Smooth muscle cell (in vitro differentiated cells): ENCODE data around the gene PLAC9. TPM values are rescaled to one million over a fixed set of nuclear protein-coding genes. Genes with fewer than 3 reads are reported as not detected.

Experiments used
- DNase-seq: peaks from one replicate; lab custom pipeline; 2025; ENCODE audit not compliant: unreplicated experiment; lab: John Stamatoyannopoulos, UW
- H2AFZ ChIP-seq: fragments of 200-600 bp; sonication (generic); 2 replicates; pipeline ENCODE4 v1.6.0; 2016; ENCODE audit warnings: antibody characterized with exemption, low read depth, mild to moderate bottlenecking
- H3F3A ChIP-seq: fragments of 200-600 bp; sonication (generic); 2 replicates; pipeline ENCODE4 v1.6.0; 2017; ENCODE audit warnings: antibody characterized with exemption, low read depth
- H3K27ac ChIP-seq: fragments of 200-600 bp; sonication (generic); 2 replicates; pipeline ENCODE4 v1.5.1; 2016; ENCODE audit warnings: low read depth, mild to moderate bottlenecking
- H3K27me3 ChIP-seq: fragments of 200-600 bp; sonication (generic); 2 replicates; pipeline ENCODE4 v1.6.1; 2016; ENCODE audit warnings: low read depth, mild to moderate bottlenecking
- H3K36me3 ChIP-seq: fragments of 200-600 bp; sonication (generic); 2 replicates; pipeline ENCODE4 v1.5.1; 2016; ENCODE audit warnings: low read depth
- H3K4me1 ChIP-seq: fragments of 200-600 bp; sonication (generic); 2 replicates; pipeline ENCODE4 v1.5.1; 2016; ENCODE audit warnings: low read depth
- H3K4me2 ChIP-seq: fragments of 200-600 bp; sonication (generic); 2 replicates; pipeline ENCODE4 v1.6.0; 2016; ENCODE audit warnings: mild to moderate bottlenecking
- H3K4me3 ChIP-seq: fragments of 200-600 bp; sonication (generic); 2 replicates; pipeline ENCODE4 v1.5.1; 2016; ENCODE audit warnings: mild to moderate bottlenecking
- H3K79me2 ChIP-seq: fragments of 200-600 bp; sonication (generic); 2 replicates; pipeline ENCODE4 v1.6.0; 2016; ENCODE audit warnings: low read depth, mild to moderate bottlenecking
- H3K9ac ChIP-seq: fragments of 200-600 bp; sonication (generic); 2 replicates; pipeline ENCODE4 v1.6.0; 2016; ENCODE audit warnings: low read depth
- H3K9me3 ChIP-seq: fragments of 200-600 bp; sonication (generic); replicated peaks from 2 replicates; pipeline ENCODE4 v1.5.1; 2016; ENCODE audit warnings: low read depth
- H4K20me1 ChIP-seq: fragments of 200-600 bp; sonication (generic); 2 replicates; pipeline ENCODE4 v1.6.0; 2016; ENCODE audit warnings: low read depth
- CTCF ChIP-seq: fragments of 200-600 bp; sonication (generic); IDR thresholded peaks from 2 replicates; pipeline ENCODE4 v1.5.1; 2017; ENCODE audit warnings: borderline replicate concordance, mild to moderate bottlenecking, antibody characterized with exemption; ENCODE audit not compliant: insufficient read depth, poor library complexity, severe bottlenecking
- WGBS: methylation state at CpG from one replicate; pipeline ENCODE4 v1.1.7; 2016; ENCODE audit warnings: low lambda C conversion rate; 5-methylcytosine and 5-hydroxymethylcytosine counted together
- polyA plus RNA-seq: library from polyadenylated mRNA; unstranded; fragments of >200 nt; fragmentation: Nextera tagmentation; extraction: Ambion mirVana; gene quantifications from 2 replicates; pipeline ENCODE4 v1.2.1, GENCODE V29; 2016
- total RNA-seq: library from RNA; depleted of rRNA; stranded (reverse); fragments of >200 nt; gene quantifications from 2 replicates; pipeline ENCODE4 v1.2.3, GENCODE V29; 2014

Gene PLAC9
- total and polyA plus RNA-seq, 2 experiments from 2014 or later, result 1.5 to 23.7 TPM

DNA sequence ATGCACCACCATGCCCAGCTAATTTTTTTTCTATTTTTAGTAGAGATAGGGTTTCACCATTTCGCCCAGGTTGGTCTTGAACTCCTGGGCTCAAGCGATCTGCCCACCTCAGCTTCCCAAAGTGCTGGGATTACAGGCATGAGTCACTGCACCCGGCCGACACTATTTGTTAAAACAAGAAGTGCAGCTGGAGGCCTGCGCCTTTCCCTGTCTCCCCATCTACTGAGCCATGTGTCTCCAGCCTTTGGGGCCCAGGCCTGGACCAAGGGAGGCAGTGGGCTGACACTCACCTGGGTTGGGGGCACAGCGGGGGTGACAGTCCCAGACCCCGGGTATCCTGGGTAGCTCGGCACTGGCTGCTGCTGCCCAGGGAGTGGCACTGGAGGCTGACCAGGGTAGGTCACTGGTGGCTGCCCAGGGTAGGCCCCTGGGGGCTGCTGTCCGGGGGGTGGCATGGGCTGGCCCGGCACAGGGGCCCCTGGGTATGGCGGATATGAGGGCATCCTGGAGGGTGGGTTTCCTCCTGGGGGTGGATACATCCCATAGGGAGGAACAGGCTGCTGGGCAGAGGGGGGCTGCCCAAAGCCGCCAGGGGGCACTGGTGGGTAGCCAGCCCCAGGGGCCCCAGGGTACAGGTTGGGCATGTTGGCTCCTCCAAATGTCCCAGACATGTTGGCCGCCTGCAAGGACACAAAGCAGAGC is 36.3 kb downstream of the PLAC9 start:
- H3K36me3 ChIP-seq, result no peaks in the 10 kb centered on the region
- no peaks in the 10 kb centered on the region for H3F3A ChIP-seq
- H3K9ac ChIP-seq, result no peak overlapping the region
- H4K20me1 ChIP-seq, result peaks cover 82% of the 10 kb centered on the region
- H3K4me1 ChIP-seq, result peaks cover 6% of the 10 kb centered on the region
- no peaks in the 10 kb centered on the region for H3K9me3 ChIP-seq
- no peak for DNase-seq
- WGBS, result 79% methylated on average over 13 of the region's 13 CpGs
- H3K27me3 ChIP-seq, result no peaks in the 10 kb centered on the region
- H3K27ac ChIP-seq, result no peak overlapping the region
- H2AFZ ChIP-seq, result no peak overlapping the region
- H3K79me2 ChIP-seq, result peaks cover 3% of the 10 kb centered on the region
- peak; percentile 14 for TF ChIP-seq CTCF
- no peak overlapping the region for H3K4me3 ChIP-seq
- H3K4me2 ChIP-seq, result no peak overlapping the region

DNA sequence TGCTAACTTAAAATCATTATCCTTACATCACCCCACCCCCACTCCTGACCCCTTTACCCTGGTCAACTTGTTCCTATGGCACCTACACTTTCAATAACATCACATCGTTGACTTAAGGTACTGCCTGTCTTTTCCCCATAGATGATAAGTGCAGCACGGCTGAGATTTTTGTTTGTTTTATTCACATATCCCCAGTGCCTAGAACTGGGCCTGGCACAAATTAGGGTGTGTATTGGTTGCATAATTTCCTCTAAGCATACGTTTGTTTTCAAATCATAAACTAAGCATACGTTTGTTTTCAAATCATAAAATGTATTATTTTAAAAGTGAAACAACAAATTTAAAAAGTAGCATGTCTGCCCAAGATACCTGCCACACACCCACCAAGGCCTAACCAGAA is 37.5 kb downstream of the PLAC9 start:
- Histone ChIP-seq H2AFZ (no peak overlapping the region), H3K79me2 (peaks cover 5% of the 10 kb centered on the region), H3K4me3 (no peak overlapping the region), H3K9me3 (no peaks in the 10 kb centered on the region), H3K4me1 (peaks cover 6% of the 10 kb centered on the region), H3K9ac (no peak overlapping the region), H3K27ac (no peak overlapping the region), H3F3A (no peaks in the 10 kb centered on the region), H4K20me1 (peaks cover 82% of the 10 kb centered on the region), H3K27me3 (no peaks in the 10 kb centered on the region), H3K36me3 (no peaks in the 10 kb centered on the region), H3K4me2 (no peak overlapping the region)
- no peak for DNase-seq
- WGBS, result 92% methylated on average over 4 of the region's 4 CpGs
- no peak for TF ChIP-seq CTCF

GRCh38 chr10:80170641-80171040 is 38.1 kb downstream of the PLAC9 start:
- no peak for TF ChIP-seq CTCF
- Histone ChIP-seq H3K36me3 (no peaks in the 10 kb centered on the region), H3K27me3 (no peaks in the 10 kb centered on the region), H3K27ac (no peak overlapping the region), H3F3A (no peaks in the 10 kb centered on the region), H2AFZ (no peak overlapping the region), H4K20me1 (peaks cover 82% of the 10 kb centered on the region), H3K9ac (no peak overlapping the region), H3K4me1 (peaks cover 6% of the 10 kb centered on the region), H3K4me3 (no peak overlapping the region), H3K9me3 (no peaks in the 10 kb centered on the region), H3K4me2 (no peak overlapping the region), H3K79me2 (peaks cover 11% of the 10 kb centered on the region)
- WGBS, result 96% methylated on average over 10 of the region's 10 CpGs
- DNase-seq, result no peak

DNA sequence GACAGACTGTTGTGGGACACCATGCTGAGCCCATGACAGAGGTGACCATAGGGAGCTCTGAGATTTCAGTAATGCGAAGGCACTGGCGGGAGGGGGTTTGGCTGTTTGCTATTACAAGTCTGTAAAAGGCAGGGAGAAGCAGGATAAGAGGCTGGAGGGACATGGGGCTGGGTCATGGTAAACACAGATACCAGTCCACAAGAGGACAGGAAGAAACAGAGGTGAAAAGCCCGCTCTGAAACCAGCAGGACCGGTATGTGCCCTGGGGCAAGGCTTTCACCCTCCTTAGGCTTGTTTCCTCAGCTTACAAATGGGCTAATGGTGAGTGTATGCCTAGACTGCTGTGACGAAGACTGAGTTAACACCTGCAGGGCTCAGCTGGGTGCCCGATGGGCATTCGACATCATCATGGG is 38.7 kb downstream of the PLAC9 start:
- no peaks in the 10 kb centered on the region for H3K9me3 ChIP-seq
- H3K79me2 ChIP-seq, result peaks cover 16% of the 10 kb centered on the region
- no peaks in the 10 kb centered on the region for H3F3A ChIP-seq
- peaks cover 2% of the 10 kb centered on the region for H3K4me1 ChIP-seq
- no peak overlapping the region for H3K4me3 ChIP-seq
- no peak for TF ChIP-seq CTCF
- peaks cover 86% of the 10 kb centered on the region for H4K20me1 ChIP-seq
- no peak overlapping the region for H3K4me2 ChIP-seq
- H2AFZ ChIP-seq, result no peak overlapping the region
- no peak overlapping the region for H3K27ac ChIP-seq
- no peaks in the 10 kb centered on the region for H3K27me3 ChIP-seq
- H3K36me3 ChIP-seq, result no peaks in the 10 kb centered on the region
- H3K9ac ChIP-seq, result no peak overlapping the region
- DNase-seq, result no peak
- 76% methylated on average over 7 of the region's 7 CpGs for WGBS
